ENCODE data around the gene WNT7B.

WNT7B gene

DNA sequence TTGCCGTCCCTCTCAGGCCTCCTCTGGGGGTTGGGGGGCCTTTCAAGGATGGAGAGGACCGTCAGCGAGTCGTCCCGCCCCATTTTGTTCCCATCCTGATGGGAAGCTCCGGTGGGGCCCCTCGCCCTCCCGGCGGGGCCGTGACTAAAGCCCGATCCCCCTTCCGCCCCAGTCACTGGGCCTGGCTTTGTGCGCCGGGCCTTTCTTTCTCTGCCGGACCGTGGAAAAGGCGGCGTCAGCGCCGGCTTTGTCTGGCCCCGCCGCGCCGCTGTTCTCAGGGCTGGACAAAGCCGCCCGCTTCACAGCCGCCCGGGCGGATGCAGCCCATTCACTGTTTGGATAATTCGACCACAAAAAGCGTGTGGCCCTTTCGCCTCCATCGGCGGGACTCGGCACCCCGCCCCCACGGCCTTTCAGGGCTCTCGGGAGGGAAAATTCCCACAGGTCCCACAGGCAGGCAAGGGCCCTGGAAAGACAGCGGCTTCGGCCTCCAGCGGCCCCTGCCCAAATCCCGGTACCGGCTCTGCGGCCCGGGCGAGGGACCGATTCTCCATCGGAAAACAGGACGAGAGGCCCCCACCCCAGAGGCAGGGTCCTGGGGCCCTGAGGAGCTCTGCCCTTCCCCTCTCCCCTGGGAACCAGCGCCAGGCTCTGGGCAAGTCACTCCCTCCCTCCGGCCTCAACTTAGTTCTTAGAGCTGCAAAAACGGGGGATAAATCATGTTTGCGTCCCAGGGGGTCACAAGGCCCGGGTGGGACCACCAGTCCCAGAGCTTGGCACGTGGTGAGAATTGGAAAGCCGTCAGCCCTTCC lies 87.2 kb downstream of the WNT7B start:
- ChIA-PET POLR2A (no interaction called here), CTCF (no interaction called here)
- no peak for TF ChIP-seq FOXK2 (IDR thresholded peaks at IDR 0.05)
- no peak for TF ChIP-seq LEF1 (IDR thresholded peaks at IDR 0.05; ENCODE audit: borderline replicate concordance)
- TF ChIP-seq FOXA1 (IDR thresholded peaks at IDR 0.05), result no peak
- TF ChIP-seq L3MBTL2 (conservative IDR thresholded peaks at IDR 0.05), result no peak
- TF ChIP-seq CTBP1 (IDR thresholded peaks at IDR 0.05; ENCODE audit: borderline replicate concordance), result no peak
- TF ChIP-seq, protein P1, sequence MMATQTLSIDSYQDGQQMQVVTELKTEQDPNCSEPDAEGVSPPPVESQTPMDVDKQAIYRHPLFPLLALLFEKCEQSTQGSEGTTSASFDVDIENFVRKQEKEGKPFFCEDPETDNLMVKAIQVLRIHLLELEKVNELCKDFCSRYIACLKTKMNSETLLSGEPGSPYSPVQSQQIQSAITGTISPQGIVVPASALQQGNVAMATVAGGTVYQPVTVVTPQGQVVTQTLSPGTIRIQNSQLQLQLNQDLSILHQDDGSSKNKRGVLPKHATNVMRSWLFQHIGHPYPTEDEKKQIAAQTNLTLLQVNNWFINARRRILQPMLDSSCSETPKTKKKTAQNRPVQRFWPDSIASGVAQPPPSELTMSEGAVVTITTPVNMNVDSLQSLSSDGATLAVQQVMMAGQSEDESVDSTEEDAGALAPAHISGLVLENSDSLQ (IDR thresholded peaks at IDR 0.05), result no peak
- no peak for TF ChIP-seq ARNT (IDR thresholded peaks at IDR 0.05)
- no peak for TF ChIP-seq HDGF (IDR thresholded peaks at IDR 0.05; ENCODE audit: borderline replicate concordance)
- no peak for TF ChIP-seq ELF4 (IDR thresholded peaks at IDR 0.05)
- TF ChIP-seq FOXM1 (IDR thresholded peaks at IDR 0.05; ENCODE audit: borderline replicate concordance), result no peak
- TF ChIP-seq NFRKB (IDR thresholded peaks at IDR 0.05), result no peak
- TF ChIP-seq TARDBP (IDR thresholded peaks at IDR 0.05), result no peak
- TF ChIP-seq SUZ12 (IDR thresholded peaks at IDR 0.05), result no peak
- no peak for TF ChIP-seq BHLHE40 (IDR thresholded peaks at IDR 0.05; ENCODE audit: borderline replicate concordance)
- no peak for TF ChIP-seq SP1 (IDR thresholded peaks at IDR 0.05)
- no peak for TF ChIP-seq ZNF384 (IDR thresholded peaks at IDR 0.05)
- no peak for DNase-seq (ENCODE audit: extremely low spot score)

DNA sequence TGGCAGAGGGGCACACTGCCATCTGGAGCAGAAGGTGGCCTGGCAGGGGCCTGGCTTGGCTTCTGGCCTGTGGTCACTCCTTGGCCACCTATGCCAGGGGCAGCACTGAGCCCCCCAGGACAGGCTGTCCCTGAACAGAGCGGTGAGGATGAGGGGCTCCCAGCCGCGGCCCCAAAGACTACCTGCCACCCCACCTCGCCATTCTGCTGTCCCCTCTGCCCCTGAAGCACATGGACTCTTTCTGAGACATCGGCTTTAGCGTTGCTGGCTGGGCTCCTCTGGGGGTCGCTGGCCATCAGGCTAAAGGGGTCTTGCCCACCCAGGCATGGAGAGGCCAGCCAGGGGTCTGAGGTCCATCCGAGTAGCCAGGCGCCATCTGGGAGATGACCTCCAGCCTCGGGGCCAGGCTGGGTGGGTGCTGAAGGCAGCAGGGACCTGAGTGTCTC lies 87.8 kb downstream of the WNT7B start:
- DNase-seq (ENCODE audit: extremely low spot score), result no peak
- TF ChIP-seq L3MBTL2 (conservative IDR thresholded peaks at IDR 0.05), result no peak
- no peak for TF ChIP-seq TARDBP (IDR thresholded peaks at IDR 0.05)
- TF ChIP-seq CTBP1 (IDR thresholded peaks at IDR 0.05; ENCODE audit: borderline replicate concordance), result no peak
- no peak for TF ChIP-seq FOXA1 (IDR thresholded peaks at IDR 0.05)
- TF ChIP-seq FOXK2 (IDR thresholded peaks at IDR 0.05), result no peak
- TF ChIP-seq SUZ12 (IDR thresholded peaks at IDR 0.05), result no peak
- no peak for TF ChIP-seq ZNF384 (IDR thresholded peaks at IDR 0.05)
- no peak for TF ChIP-seq BHLHE40 (IDR thresholded peaks at IDR 0.05; ENCODE audit: borderline replicate concordance)
- no peak for TF ChIP-seq NFRKB (IDR thresholded peaks at IDR 0.05)
- no peak for TF ChIP-seq SP1 (IDR thresholded peaks at IDR 0.05)
- TF ChIP-seq FOXM1 (IDR thresholded peaks at IDR 0.05; ENCODE audit: borderline replicate concordance), result no peak
- CTCF ChIA-PET, result no interaction called here
- POLR2A ChIA-PET, result no interaction called here

DNA sequence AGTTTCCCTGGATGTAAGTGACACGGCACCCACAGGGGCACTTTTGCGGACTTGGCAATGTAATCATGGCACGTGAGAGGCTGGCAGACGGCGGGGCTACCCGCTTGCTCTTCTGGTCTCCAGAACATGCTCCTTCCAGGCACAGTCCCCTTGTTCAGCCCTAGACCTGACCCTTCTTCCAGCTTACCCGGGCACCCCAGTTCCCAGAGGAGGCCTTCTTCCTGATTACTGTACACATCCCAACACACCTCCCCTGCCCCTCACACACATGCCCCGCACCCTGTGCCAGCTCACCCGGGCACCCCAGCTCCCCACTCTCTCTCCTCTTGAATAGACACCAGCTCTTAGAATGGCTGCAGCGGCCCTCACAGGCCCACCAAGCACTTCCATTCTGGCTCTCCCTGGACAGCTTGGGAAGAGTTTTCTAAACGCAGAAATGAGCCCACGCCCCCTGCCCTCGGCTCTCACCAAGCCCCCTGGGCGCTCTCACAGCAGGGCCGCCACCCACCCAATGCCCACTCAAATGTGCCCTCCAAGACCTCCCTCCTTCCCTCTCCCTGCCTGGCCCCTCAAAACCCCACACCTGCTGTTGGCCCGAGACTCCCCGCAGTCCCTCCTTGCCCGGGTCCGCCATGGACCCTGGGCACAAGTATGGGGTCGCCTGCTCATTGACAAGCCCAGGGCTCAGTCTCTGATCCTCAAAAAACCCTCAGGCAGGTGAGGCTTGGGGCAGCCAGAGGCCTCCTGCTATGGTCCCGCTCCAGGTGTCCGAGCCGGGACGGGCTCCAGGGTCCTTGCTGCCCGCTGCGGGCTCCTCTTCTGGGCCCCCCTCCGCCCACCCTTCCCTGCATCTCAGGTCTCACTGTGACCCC lies 88.5 kb downstream of the WNT7B start:
- ChIA-PET CTCF (no interaction called here), POLR2A (no interaction called here)
- no peak for DNase-seq (ENCODE audit: extremely low spot score)

DNA sequence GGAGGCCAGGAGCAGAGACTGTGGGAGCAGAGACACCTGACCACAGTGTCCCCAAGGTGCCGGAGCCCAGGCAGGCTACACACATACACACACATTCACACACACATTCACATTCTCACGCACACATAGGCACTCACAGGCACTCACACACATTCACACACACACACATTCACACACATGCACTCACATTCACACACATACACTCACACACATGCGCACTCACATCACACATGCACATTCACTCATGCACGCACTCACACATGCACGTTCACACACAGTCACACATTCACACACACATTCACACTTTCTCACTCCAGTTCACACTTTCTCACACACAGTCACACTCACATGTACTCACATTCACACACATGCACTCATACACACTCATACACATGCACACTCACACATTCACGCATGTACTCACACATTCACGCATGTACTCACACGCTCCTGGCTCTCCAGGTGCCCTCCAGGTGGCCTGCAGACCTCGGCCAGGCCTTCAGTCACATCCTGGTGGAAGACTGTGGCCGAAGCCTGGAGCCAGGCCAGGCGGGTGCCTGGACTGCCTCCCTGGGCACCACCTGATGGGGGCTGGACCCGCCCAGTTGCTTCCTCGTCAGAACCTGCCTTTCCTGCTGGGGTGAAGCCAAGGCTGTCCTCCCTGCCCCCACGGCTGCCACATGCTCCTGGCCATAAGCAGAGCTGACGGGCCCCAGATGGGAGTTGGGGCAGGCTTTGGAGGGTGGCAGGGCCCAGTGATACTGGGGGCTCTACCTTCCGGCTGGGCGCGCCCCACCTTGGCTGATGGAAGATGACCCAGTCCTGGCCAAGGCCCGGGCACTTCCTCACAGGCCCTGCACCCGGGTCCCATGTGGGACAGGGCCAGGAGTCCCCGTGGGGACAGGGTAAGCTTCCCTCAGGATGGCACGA lies 89.5 kb downstream of the WNT7B start:
- ChIA-PET CTCF (no interaction called here), POLR2A (no interaction called here)
- no peak for DNase-seq (ENCODE audit: extremely low spot score)
- TF ChIP-seq TARDBP (IDR thresholded peaks at IDR 0.05) (no peak), FOXM1 (IDR thresholded peaks at IDR 0.05; ENCODE audit: borderline replicate concordance) (no peak), BHLHE40 (IDR thresholded peaks at IDR 0.05; ENCODE audit: borderline replicate concordance) (no peak), CTBP1 (IDR thresholded peaks at IDR 0.05; ENCODE audit: borderline replicate concordance) (no peak), FOXK2 (IDR thresholded peaks at IDR 0.05) (no peak), ELF4 (IDR thresholded peaks at IDR 0.05) (no peak), L3MBTL2 (conservative IDR thresholded peaks at IDR 0.05) (no peak)

More for the DNA sequence above, 88.5 kb downstream of the WNT7B start:
- no peak for TF ChIP-seq FOXM1 (IDR thresholded peaks at IDR 0.05; ENCODE audit: borderline replicate concordance)
- TF ChIP-seq FOXK2 (IDR thresholded peaks at IDR 0.05), result no peak
- no peak for TF ChIP-seq SP1 (IDR thresholded peaks at IDR 0.05)
- no peak for TF ChIP-seq HDGF (IDR thresholded peaks at IDR 0.05; ENCODE audit: borderline replicate concordance)
- no peak for TF ChIP-seq ELF4 (IDR thresholded peaks at IDR 0.05)
- no peak for TF ChIP-seq TARDBP (IDR thresholded peaks at IDR 0.05)
- no peak for TF ChIP-seq NFRKB (IDR thresholded peaks at IDR 0.05)
- no peak for TF ChIP-seq ZNF384 (IDR thresholded peaks at IDR 0.05)
- TF ChIP-seq SUZ12 (IDR thresholded peaks at IDR 0.05), result no peak
- TF ChIP-seq BHLHE40 (IDR thresholded peaks at IDR 0.05; ENCODE audit: borderline replicate concordance), result no peak
- TF ChIP-seq CTBP1 (IDR thresholded peaks at IDR 0.05; ENCODE audit: borderline replicate concordance), result no peak
- TF ChIP-seq FOXA1 (IDR thresholded peaks at IDR 0.05), result no peak
- TF ChIP-seq ARNT (IDR thresholded peaks at IDR 0.05), result no peak
- TF ChIP-seq L3MBTL2 (conservative IDR thresholded peaks at IDR 0.05), result no peak
- TF ChIP-seq LEF1 (IDR thresholded peaks at IDR 0.05; ENCODE audit: borderline replicate concordance), result no peak
- TF ChIP-seq, protein P1 (IDR thresholded peaks at IDR 0.05), result no peak

DNA sequence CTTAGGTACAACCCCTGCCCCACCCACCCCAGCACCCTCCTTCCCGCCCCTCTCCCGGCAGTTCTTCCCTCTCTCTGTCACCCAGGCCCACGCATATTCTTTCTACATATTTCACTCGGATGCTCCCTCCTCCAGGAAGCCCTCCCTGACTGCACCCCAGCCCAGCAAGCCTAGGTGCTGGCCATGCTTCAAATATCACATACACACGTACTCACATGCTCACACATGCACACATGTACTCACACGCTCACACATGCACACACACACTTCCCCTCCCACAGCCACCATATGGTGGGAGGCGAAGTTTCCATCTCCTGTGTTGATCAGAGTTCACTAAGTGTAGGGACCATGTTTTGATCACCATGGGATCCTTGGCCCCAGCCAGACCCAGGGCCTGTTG lies 90.4 kb downstream of the WNT7B start:
- POLR2A ChIA-PET, result no interaction called here
- CTCF ChIA-PET, result no interaction called here
- TF ChIP-seq LEF1 (IDR thresholded peaks at IDR 0.05; ENCODE audit: borderline replicate concordance) (no peak), ARNT (IDR thresholded peaks at IDR 0.05) (no peak), CTBP1 (IDR thresholded peaks at IDR 0.05; ENCODE audit: borderline replicate concordance) (no peak), FOXA1 (IDR thresholded peaks at IDR 0.05) (no peak), BHLHE40 (IDR thresholded peaks at IDR 0.05; ENCODE audit: borderline replicate concordance) (no peak), TARDBP (IDR thresholded peaks at IDR 0.05) (no peak), ELF4 (IDR thresholded peaks at IDR 0.05) (no peak), HDGF (IDR thresholded peaks at IDR 0.05; ENCODE audit: borderline replicate concordance) (no peak), L3MBTL2 (conservative IDR thresholded peaks at IDR 0.05) (no peak), FOXM1 (IDR thresholded peaks at IDR 0.05; ENCODE audit: borderline replicate concordance) (no peak), FOXK2 (IDR thresholded peaks at IDR 0.05) (no peak), SP1 (IDR thresholded peaks at IDR 0.05) (no peak), SUZ12 (IDR thresholded peaks at IDR 0.05) (no peak), NFRKB (IDR thresholded peaks at IDR 0.05) (no peak), ZNF384 (IDR thresholded peaks at IDR 0.05) (no peak)
- TF ChIP-seq, protein P1 (IDR thresholded peaks at IDR 0.05), result no peak
- DNase-seq (ENCODE audit: extremely low spot score), result no peak

Measured in HEK293T (cell line).